NCI-H2196 treated with DMSO at 0.1 percent for 48 hours (cell line): ENCODE data around the gene STUB1.

Experiments
- DNase-seq: peaks from one replicate; lab custom pipeline; 2025; ENCODE audit not compliant: unreplicated experiment; lab: John Stamatoyannopoulos, UW

The STUB1 gene

DNA sequence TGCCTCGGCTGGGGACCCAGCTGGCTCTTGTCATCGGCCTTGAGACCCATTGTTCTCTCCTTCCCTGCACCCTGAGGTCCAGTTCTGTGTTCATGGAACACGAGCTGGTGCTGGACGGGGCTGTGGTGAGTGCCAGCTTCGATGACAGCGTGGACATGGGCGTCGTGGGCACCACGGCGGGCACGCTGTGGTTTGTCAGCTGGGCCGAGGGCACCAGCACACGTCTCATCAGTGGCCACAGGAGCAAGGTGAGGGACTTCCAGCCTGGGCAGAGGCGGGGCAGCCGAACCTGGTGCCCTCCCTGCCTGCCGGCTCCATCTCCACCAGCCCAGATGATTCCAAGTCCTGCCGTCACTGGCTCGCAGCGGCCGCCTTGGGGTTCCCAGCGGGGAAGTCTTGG is 17.6 kb upstream of the STUB1 start:
- DNase-seq = no peak

DNA sequence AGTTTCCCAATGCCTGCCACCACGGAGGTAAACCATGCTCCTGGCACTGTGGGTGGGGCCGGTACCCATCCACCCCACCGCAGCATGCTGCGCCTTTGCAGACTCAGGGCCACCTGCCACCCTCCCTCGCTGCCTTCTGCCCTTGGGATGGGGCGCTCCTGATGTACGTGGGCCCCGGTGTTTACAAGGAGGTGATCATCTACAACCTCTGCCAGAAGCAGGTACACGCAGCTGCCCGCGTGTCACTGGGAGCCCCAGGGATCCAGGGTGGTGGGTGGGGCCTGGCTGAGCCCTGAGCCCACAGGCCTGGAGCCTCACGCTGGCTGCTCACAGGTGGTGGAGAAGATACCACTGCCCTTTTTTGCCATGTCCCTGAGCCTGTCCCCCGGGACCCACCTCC is 13.6 kb upstream of the STUB1 start:
- no peak for DNase-seq

DNA sequence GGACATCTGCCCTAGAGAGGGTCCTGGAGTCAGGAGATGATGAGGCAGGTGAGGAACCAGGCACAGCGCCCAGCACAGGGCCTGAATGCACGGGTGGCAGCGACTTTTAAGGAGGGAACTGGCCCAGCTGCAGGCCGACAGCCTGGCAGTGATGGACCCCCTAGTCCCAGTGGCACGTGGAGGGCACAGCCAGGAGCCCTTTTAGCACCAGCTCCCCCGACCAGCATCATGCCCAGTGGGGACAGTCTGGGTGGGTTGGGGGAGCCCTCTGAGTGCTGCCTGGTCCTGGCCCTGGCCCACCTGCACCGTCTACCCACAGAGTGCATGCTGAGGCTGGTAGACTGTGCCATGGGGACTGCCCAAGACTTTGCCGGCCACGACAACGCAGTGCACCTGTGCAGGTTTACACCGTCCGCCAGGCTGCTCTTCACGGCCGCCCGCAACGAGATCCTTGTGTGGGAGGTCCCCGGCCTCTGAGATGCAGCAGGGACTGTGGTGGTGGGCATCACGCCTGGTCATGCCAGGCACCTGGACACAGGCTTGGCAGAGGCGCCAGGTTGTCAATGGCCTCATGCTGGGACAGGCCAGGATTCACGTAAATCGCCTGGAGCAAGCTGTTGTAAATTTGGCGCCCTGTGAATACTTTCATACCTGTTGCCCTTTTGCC is 13.0 kb upstream of the STUB1 start:
- no peak for DNase-seq

DNA sequence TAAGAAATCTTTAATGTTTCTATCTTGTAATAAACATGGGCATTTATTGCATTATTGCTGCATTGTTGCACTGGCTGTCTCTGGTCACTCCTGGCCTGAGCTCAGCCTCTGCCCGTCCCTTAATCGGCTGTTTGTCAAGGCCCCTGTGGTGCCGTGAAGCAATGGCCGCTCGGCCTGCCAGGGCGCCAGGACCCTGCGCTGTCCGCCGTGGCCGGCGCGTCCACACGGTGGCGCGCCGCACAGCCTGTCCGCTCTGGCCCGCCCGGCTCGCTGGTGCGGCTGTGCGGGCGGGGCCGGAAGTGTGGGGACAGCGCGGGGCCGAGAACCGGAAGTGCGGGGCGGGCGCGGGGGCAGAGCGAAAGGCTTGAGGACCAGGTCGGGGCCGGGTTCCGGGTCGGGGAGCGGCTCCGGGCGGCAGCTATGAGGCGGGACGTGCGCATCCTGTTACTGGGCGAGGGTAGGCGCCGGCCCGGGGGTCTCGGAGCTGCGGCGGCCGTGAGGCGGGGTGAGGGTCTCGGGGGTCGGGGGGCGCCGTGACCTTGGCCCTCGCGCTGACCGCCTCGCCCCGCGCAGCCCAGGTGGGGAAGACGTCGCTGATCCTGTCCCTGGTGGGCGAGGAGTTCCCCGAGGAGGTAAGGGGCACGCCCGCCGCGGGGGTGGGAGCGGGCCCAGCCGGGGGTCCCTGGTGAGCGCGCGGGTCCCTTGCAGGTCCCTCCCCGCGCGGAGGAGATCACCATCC is 12.3 kb upstream of the STUB1 start, which contains the start of gene RHOT2:
RHOT2 (plus strand) TSS at position 353 of the 739 bp plus-strand sequence; CDS start at position 421, 68 bp downstream.
- DNase-seq = peak; percentile 81

DNA sequence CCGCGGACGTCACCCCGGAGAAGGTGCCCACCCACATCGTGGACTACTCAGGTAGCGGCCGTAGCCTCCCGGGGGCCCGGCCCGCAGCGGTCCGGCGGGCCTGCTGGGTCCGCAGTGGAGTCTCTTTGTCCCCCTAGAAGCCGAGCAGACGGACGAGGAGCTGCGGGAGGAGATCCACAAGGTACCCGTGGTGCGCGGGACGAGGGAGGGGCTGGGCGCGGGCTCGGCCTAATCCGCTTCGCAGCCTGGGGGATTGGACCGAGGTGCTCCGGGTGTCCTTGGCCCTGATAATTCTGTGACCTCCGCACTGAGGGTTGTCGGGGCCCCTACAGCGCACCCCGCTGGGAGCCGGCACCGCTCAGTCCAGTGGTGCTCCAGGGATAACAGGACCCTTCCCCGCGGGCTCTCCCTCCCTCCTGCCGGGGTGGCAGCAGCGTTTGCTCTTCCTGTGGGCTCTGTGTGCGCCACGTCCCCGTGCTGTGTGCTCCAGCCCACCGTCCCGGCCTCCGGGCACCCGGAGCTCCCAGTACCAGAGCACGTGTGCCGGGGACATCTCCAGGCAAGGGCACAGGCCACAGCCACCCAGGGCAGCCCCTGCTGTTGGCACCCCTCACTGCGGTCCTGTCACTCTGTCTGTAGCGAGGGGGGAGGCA is 11.6 kb upstream of the STUB1 start:
- no peak for DNase-seq

DNA sequence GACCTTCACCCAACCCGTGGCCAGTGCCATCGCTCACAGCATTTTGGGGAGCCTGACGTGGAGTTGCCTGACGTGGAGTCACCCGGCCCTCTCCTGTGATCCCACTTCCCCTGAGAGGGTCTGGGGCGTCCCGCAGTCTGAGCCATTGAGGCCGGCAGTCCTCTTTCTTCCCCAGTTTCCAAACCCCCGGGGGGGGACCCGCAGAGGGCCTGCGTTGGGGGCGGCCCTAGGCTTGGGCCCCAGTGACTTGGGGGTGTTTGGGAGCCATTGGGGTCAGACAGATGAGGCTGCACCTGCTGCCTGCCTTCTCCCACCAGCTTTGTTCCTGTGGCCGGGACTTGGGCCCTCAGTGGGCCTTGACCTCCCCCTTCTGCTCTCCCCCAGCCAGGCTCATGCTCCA is 10.5 kb upstream of the STUB1 start:
- DNase-seq = no peak

DNA sequence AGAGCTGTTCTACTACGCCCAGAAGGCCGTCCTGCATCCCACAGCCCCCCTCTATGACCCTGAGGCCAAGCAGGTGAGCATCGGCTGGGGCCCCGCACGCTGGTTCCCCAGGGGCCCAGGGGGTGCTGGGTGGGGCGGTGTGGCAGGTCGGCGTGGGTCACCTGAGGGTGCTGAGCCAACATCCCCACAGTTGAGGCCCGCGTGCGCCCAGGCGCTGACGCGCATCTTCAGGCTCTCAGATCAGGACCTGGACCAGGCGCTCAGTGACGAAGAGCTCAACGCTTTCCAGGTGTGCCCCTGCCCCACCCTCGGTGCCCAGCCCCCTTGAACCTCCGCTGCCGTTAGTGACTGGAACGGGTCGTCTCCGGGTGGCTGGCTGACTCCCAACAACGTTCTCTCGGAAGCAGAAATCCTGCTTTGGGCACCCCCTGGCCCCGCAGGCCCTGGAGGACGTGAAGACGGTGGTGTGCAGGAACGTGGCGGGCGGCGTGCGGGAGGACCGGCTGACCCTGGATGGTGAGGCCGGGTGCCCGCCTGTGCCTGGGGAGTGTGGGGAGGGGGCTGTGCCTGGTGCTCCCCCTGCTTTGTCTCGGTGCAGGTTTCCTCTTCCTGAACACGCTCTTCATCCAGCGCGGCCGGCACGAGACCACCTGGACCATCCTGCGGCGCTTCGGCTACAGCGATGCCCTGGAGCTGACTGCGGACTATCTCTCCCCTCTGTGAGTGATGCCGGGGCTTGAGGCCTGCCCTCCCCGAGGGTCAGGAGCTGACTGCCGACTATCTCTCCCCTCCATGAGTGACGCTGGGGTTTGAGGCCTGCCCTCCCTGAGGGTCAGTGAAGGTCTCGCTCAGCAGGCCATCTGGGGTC is 9.5 kb upstream of the STUB1 start:
- no peak for DNase-seq

DNA sequence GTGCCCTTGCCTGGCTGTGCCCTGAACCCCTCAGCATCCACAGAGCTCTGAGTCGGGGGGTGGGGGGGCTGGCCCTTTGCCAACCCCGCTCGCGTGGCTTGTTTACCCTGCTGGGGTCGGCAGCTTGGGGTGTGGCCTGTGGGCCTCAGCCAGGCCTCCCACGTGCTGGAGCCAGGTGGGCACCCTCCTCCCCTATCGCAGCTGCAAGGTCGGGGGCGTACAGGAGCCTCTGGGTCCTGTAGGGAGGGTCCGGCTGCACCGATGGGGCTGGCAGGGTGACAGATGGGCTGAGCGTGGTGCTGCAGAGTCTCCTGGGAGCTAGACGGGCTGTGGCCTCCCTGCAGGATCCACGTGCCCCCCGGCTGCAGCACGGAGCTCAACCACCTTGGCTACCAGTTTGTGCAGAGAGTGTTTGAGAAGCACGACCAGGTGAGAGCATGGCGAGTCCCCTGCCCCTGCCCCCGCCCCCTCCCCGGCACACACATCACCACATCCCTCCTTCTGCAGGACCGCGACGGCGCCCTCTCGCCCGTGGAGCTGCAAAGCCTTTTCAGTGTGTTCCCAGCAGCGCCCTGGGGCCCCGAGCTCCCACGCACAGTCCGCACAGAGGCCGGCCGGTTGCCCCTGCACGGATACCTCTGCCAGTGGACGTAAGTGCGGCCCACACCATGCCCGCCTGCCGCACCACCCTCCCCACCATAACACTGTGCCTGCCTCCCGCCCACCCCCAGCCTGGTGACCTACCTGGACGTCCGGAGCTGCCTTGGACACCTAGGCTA is 8.7 kb upstream of the STUB1 start:
- DNase-seq = no peak

DNA sequence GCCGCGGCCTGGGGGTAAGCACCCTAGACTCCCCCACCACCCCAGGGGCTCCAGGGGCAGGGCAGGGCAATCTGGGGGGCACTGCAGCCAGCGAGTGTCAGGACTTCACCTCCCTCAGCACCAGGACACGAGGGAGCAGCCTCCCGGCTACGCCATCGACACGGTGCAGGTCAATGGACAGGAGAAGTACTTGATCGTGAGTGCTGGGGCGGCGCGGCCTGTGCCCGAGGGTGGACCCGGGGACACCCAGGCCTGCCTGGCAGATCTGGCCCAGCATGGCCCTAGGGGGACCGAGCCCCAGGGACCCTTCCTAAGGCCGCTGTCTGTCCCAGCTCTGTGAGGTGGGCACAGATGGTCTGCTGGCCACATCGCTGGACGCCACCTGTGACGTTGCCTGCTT is 7.8 kb upstream of the STUB1 start:
- DNase-seq = no peak

DNA sequence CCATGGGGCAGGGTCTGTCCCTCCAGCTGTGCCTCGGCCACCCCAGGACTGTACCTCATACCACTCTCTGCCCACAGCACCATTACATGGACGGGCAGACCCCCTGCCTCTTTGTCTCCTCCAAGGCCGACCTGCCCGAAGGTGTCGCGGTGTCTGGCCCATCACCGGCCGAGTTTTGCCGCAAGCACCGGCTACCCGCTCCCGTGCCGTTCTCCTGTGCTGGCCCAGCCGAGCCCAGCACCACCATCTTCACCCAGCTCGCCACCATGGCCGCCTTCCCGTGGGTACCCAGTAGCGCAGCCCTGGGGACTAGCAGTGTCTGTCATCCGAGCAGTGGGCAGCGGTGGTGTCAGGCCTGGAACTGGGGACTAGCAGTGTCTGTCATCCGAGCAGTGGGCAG is 7.4 kb upstream of the STUB1 start:
- DNase-seq = no peak

DNA sequence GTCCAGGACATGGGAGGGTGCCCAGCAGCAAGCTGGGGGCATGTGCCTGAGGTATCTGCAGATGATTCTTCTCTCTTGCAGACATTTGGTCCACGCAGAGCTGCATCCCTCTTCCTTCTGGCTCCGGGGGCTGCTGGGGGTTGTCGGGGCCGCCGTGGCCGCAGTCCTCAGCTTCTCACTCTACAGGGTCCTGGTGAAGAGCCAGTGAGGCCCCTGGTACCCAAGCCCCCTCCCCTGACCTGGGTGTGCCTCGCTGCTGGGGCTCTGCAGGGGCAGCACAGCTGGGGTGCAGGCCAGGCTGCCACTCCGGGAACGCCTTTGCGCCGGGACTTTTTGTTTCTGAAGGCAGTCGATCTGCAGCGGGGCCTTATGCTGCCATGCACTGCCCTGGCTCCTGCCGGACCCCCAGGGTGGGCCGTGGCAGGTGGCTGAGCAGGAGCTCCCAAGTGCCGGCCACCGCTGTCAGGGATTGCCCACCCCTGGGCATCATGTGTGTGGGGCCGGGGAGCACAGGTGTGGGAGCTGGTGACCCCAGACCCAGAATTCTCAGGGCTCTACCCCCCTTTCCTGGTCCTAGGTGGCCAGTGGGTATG is 6.7 kb upstream of the STUB1 start:
- no peak for DNase-seq

DNA sequence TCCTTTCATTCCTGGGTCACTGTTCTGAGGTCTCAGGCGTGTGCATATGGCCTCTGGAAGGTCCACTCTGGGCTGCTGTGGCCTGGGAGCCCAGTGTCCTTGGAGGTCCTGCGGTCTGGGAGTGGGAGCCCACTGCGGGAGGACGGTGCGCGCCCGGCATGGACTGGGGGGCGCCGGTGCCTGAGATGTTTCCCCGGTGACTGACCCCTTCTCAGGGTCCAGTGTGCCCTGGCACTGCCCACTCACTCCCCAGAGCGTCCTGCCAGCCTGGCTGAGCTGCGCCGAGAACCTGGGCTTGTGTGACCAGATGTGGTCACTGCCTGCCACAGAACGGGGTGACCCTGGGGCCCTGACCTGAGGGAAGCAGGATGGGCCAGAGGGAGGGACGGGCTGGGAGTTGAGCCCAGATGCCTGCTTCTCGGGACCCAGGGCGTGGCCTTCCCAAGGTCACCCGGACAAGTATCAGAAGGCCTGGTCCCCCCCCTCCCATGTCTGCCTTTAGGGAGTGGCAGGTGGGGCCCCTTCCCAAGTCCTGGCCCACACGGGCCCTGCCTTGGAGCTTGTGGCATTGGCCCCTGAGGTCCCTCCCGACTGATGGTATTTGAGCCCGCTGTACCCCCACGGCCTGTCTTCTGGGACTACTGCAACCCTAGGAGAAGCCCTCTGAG is 5.9 kb upstream of the STUB1 start:
- no peak for DNase-seq

DNA sequence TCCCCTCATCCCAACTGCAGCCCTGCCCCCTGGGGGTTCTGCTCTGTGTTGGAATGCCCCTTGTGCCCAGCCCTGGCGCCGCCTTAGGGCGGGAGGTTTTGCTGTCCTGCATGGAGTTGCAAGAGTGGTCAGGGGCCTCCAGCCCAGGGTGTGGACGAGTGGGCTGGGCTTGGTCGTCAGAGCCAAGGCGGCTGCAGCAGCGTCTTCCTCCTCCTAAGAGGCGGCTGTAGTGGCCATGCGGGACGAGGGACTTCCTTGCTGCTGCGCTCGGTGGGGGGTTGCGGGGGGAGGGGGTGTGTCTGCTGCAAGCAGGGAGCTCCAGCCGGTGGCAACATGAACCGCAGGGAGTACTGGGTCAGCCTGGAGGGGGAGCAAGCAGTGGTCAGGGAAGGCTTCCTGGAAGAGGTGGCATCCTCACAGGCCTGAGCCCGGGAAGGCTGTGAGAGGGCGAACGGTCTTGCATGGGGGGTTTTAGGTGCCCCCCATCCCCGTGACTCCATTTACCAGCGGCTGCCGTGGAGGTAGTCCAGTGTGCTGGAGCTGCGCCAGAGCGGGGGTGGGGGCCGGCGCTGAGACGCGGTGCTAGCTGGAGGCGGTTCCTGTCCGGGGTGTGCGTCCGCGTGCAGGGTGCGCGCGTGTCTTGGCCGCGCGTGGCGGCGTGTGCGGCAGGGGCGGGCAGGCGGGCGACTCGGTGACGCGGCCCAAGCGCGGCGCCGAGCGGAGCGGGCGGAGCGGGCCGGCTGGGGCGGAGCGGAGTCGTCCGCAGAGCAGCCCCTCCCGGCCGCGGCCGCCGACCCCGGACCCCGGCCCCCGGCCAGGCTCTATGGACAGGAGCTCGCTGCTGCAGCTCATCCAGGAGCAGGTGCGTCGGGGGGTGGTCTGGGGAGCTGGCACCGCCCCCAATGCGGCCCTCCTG is 5.0 kb upstream of the STUB1 start, which contains the start of gene RHBDL1:
RHBDL1 (plus strand) TSS at position 704 of the 916 bp plus-strand sequence; CDS start at position 824, 120 bp downstream.
- DNase-seq = no peak

DNA sequence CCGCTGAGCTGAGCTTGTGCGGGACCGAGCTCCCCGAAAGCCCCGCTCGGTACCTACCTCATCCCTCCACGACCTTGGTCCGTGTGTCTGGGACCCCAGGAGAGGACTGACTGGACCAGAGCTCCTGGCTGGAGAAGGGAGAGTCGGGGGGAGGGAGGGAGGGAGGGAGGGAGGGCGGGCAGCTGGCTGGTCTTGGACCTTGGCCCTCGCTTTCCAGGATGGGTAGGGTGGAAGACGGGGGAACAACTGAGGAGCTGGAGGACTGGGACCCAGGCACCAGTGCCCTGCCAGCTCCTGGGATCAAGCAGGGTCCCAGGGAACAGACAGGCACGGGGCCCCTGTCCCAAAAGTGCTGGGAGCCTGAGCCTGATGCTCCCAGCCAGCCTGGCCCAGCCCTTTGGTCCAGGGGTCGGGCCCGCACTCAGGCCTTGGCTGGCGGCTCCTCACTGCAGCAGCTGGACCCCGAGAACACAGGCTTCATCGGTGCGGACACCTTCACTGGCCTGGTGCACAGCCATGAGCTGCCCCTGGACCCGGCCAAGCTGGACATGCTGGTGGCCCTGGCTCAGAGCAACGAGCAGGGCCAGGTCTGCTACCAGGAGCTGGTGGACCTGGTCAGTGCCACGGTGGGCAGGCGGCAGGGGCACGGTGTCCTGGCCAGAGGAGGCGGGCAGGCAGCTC is 4.2 kb upstream of the STUB1 start:
- no peak for DNase-seq

DNA sequence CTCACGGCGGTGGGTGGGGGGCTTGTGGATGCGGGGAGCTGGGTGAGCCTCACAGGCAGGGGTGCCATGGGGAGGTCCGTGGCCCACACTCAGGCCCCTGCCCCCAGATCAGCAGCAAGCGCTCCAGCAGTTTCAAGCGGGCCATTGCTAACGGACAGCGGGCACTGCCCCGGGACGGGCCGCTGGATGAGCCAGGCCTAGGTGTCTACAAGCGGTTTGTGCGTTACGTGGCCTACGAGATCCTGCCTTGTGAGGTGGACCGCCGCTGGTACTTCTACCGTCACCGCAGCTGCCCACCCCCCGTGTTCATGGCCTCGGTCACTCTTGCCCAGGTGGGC is 3.7 kb upstream of the STUB1 start:
- DNase-seq = no peak

DNA sequence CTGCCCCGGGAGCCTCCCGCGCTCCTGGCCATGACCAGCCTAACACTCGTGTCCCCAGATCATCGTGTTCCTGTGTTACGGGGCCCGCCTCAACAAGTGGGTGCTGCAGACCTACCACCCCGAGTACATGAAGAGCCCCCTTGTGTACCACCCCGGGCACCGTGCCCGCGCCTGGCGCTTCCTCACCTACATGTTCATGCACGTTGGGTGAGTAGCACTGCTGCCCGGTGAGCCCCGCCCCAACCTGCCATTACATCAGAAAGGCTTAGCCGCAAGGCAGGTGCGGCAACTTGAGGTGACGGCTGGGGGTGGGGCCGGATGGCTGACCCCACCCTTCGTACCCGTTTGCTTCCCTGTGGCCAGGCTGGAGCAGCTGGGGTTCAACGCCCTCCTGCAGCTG is 3.3 kb upstream of the STUB1 start:
- peak; percentile 80 for DNase-seq

DNA sequence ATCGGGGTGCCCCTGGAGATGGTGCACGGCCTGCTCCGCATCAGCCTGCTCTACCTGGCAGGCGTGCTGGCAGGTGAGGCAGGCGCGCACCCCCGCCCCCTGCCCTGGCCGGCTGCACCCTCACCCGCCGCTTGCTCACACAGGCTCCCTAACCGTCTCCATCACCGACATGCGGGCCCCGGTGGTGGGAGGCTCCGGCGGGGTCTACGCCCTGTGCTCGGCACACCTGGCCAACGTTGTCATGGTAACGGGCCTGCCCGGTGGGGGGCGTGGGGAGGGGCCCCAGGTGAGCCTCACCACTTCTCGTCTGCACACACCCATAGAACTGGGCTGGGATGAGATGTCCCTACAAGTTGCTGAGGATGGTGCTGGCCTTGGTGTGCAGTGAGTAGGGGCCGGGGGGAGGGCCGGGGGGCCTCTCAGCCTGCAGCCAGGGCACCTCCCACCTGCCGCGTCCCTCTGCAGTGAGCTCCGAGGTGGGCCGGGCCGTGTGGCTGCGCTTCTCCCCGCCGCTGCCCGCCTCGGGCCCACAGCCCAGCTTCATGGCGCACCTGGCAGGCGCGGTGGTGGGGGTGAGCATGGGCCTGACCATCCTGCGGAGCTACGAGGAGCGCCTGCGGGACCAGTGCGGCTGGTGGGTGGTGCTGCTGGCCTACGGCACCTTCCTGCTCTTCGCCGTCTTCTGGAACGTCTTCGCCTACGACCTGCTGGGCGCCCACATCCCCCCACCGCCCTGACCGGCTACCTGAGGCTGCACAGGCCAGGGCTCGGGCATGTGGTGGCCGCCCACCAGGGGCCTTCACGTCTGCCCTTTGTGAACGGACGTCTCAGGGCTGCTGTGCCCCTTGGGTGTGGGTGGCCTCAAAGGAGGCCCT is 2.7 kb upstream of the STUB1 start:
- DNase-seq = peak; percentile 33
